ENCODE results near the gene TBL1XR1.

TBL1XR1 gene

GRCh38 chr3:176992565-176992964 lies 204.7 kb downstream of the TBL1XR1 start:
- DNase-seq: peak; percentile 69
- Histone ChIP-seq H3K36me3 (no peaks in the 10 kb centered on the region), H3K27me3 (no peaks in the 10 kb centered on the region), H3K9me3 (no peaks in the 10 kb centered on the region; the same call in 1 of the 2 replicates), H3K4me1 (peaks cover 12% of the 10 kb centered on the region), H3K4me3 (ENCODE audit: low read depth, low read length) (no peak overlapping the region; the same call in 1 of the 2 replicates)
- TF ChIP-seq CTCF (IDR thresholded peaks at IDR 0.05; ENCODE audit: low read depth, low read length): no peak

GRCh38 chr3:176988795-176989194 lies 208.5 kb downstream of the TBL1XR1 start:
- Histone ChIP-seq H3K9me3 (no peaks in the 10 kb centered on the region; the same call in 1 of the 2 replicates), H3K36me3 (no peaks in the 10 kb centered on the region), H3K4me3 (ENCODE audit: low read depth, low read length) (no peak overlapping the region), H3K4me1 (peaks cover 6% of the 10 kb centered on the region), H3K27me3 (no peaks in the 10 kb centered on the region)
- peak; percentile 25 for DNase-seq
- no peak for TF ChIP-seq CTCF (IDR thresholded peaks at IDR 0.05; ENCODE audit: low read depth, low read length)

- no peaks in the 10 kb centered on the region; the same call in 1 of the 2 replicates for H3K9me3 ChIP-seq
- DNase-seq: no peak
- TF ChIP-seq CTCF (IDR thresholded peaks at IDR 0.05; ENCODE audit: low read depth, low read length): no peak
- no peaks in the 10 kb centered on the region for H3K36me3 ChIP-seq
- no peaks in the 10 kb centered on the region for H3K27me3 ChIP-seq
- H3K4me3 ChIP-seq (ENCODE audit: low read depth, low read length): no peak overlapping the region
- H3K4me1 ChIP-seq: peaks cover 6% of the 10 kb centered on the region
These were observed 209.2 kb downstream of the TBL1XR1 start for GRCh38 chr3:176987901-176988650.

- TF ChIP-seq CTCF (IDR thresholded peaks at IDR 0.05; ENCODE audit: low read depth, low read length): no peak
- H3K27me3 ChIP-seq: no peaks in the 10 kb centered on the region
These were observed 218.8 kb downstream of the TBL1XR1 start for GRCh38 chr3:176978441-176978840.

GRCh38 chr3:176977331-176977730 lies 220.0 kb downstream of the TBL1XR1 start:
- H3K9me3 ChIP-seq: no peaks in the 10 kb centered on the region

More at GRCh38 chr3:176978441-176978840, 218.8 kb downstream of the TBL1XR1 start:
- H3K36me3 ChIP-seq: no peaks in the 10 kb centered on the region
- no peak for DNase-seq
- H3K4me3 ChIP-seq (ENCODE audit: low read depth, low read length): no peak overlapping the region
- no peaks in the 10 kb centered on the region for H3K4me1 ChIP-seq
- H3K9me3 ChIP-seq: no peaks in the 10 kb centered on the region

More at GRCh38 chr3:176977331-176977730, 220.0 kb downstream of the TBL1XR1 start:
- no peaks in the 10 kb centered on the region for H3K27me3 ChIP-seq
- DNase-seq: no peak
- H3K36me3 ChIP-seq: no peaks in the 10 kb centered on the region
- no peaks in the 10 kb centered on the region for H3K4me1 ChIP-seq
- TF ChIP-seq CTCF (IDR thresholded peaks at IDR 0.05; ENCODE audit: low read depth, low read length): no peak
- no peak overlapping the region for H3K4me3 ChIP-seq (ENCODE audit: low read depth, low read length)

Data from BE2C (cell line).